Stomach smooth muscle (tissue), 2 donors: ENCODE results near the gene TPSB2.

Source experiments
- H3K27ac ChIP-seq: one replicate; pipeline ENCODE4 v1.7.0; 2013; ENCODE audit warnings: mild to moderate bottlenecking, low read length, inconsistent platforms
- H3K27me3 ChIP-seq, 2 donors: one replicate each; pipeline ENCODE4 v1.7.0; 2013; ENCODE audit warnings: low read length in 2 of 2; ENCODE audit not compliant: insufficient read depth in 2 of 2, control insufficient read depth in 1 of 2
- H3K36me3 ChIP-seq, 2 donors: one replicate each; pipeline ENCODE4 v1.7.0; 2013; ENCODE audit warnings: low read length in 2 of 2; ENCODE audit not compliant: control insufficient read depth in 2 of 2, insufficient read depth in 2 of 2
- H3K4me1 ChIP-seq: one replicate; pipeline ENCODE4 v1.7.0; 2013; ENCODE audit warnings: low read length; ENCODE audit not compliant: control insufficient read depth, insufficient read depth
- H3K4me3 ChIP-seq, 2 donors: one replicate each; pipeline ENCODE4 v1.7.0; 2013; ENCODE audit warnings: low read length in 2 of 2
- H3K9ac ChIP-seq, 2 donors: one replicate each; pipeline ENCODE4 v1.7.0; 2013; ENCODE audit warnings: low read length in 2 of 2, mild to moderate bottlenecking in 1 of 2
- H3K9me3 ChIP-seq, 2 donors: one replicate each; pipeline ENCODE4 v1.7.0; 2013; ENCODE audit warnings: low read length in 2 of 2; ENCODE audit not compliant: control insufficient read depth in 2 of 2
- donor health status: healthy.
- donor health status: Pancreatic carcinoma.

The TPSB2 gene

GRCh38 chr16:1223355-1224214 is 6.4 kb downstream of the TPSB2 start:
- Histone ChIP-seq H3K27ac (no peak overlapping the region), H3K27me3 (no peaks in the 10 kb centered on the region), H3K9me3 (no peaks in the 10 kb centered on the region), H3K4me1 (peaks cover 22% of the 10 kb centered on the region), H3K9ac (no peak overlapping the region), H3K36me3 (peaks cover 5 to 6% of the 10 kb centered on the region in 2 donors), H3K4me3 (no peak overlapping the region)

GRCh38 chr16:1222553-1223354 is 7.2 kb downstream of the TPSB2 start:
- Histone ChIP-seq H3K4me3 (no peak overlapping the region), H3K9me3 (no peaks in the 10 kb centered on the region), H3K27me3 (no peaks in the 10 kb centered on the region), H3K27ac (no peak overlapping the region), H3K9ac (no peak overlapping the region), H3K4me1 (peaks cover 22% of the 10 kb centered on the region), H3K36me3 (peaks cover 9 to 12% of the 10 kb centered on the region in 2 donors)

GRCh38 chr16:1221628-1222552 is 8.1 kb downstream of the TPSB2 start:
- Histone ChIP-seq H3K9me3 (no peaks in the 10 kb centered on the region), H3K36me3 (peaks cover 13 to 15% of the 10 kb centered on the region in 2 donors), H3K27ac (no peak overlapping the region), H3K27me3 (no peaks in the 10 kb centered on the region), H3K4me3 (no peak overlapping the region), H3K9ac (no peak overlapping the region), H3K4me1 (peaks cover 19% of the 10 kb centered on the region)

- Histone ChIP-seq H3K9ac (no peak overlapping the region), H3K4me3 (no peak overlapping the region), H3K4me1 (peaks cover 14% of the 10 kb centered on the region), H3K36me3 (peaks cover 13 to 15% of the 10 kb centered on the region in 2 donors), H3K27me3 (no peaks in the 10 kb centered on the region), H3K27ac (no peak overlapping the region), H3K9me3 (no peaks in the 10 kb centered on the region)
Observed at GRCh38 chr16:1220841-1221627, 8.9 kb downstream of the TPSB2 start.

GRCh38 chr16:1220098-1220728 is 9.8 kb downstream of the TPSB2 start:
- H3K9me3 ChIP-seq: no peaks in the 10 kb centered on the region
- peaks cover 6% of the 10 kb centered on the region for H3K4me1 ChIP-seq
- H3K4me3 ChIP-seq: no peak overlapping the region
- no peak overlapping the region for H3K27ac ChIP-seq
- H3K9ac ChIP-seq: no peak overlapping the region
- no peaks in the 10 kb centered on the region for H3K27me3 ChIP-seq
- H3K36me3 ChIP-seq: peaks cover 13 to 15% of the 10 kb centered on the region in 2 donors

GRCh38 chr16:1218930-1219611 is 10.9 kb downstream of the TPSB2 start:
- H3K27me3 ChIP-seq: no peaks in the 10 kb centered on the region
- H3K27ac ChIP-seq: no peak overlapping the region
- H3K9me3 ChIP-seq: no peaks in the 10 kb centered on the region
- H3K4me1 ChIP-seq: peaks cover 4% of the 10 kb centered on the region
- H3K4me3 ChIP-seq: no peak overlapping the region
- no peak overlapping the region for H3K9ac ChIP-seq
- peaks cover 13 to 18% of the 10 kb centered on the region in 2 donors for H3K36me3 ChIP-seq

- H3K4me1 ChIP-seq: peaks cover 4% of the 10 kb centered on the region
- no peak overlapping the region for H3K27ac ChIP-seq
- no peaks in the 10 kb centered on the region for H3K9me3 ChIP-seq
- H3K27me3 ChIP-seq: no peaks in the 10 kb centered on the region
- H3K9ac ChIP-seq: no peak overlapping the region
- no peak overlapping the region for H3K4me3 ChIP-seq
- H3K36me3 ChIP-seq: peaks cover 13 to 21% of the 10 kb centered on the region in 2 donors
Observed at GRCh38 chr16:1218061-1218929, 11.7 kb downstream of the TPSB2 start.

GRCh38 chr16:1217526-1217925 is 12.5 kb downstream of the TPSB2 start:
- Histone ChIP-seq H3K36me3 (peaks cover 16 to 21% of the 10 kb centered on the region in 2 donors), H3K9me3 (no peaks in the 10 kb centered on the region), H3K9ac (no peak overlapping the region), H3K27me3 (no peaks in the 10 kb centered on the region), H3K4me1 (peaks cover 4% of the 10 kb centered on the region), H3K4me3 (no peak overlapping the region), H3K27ac (no peak overlapping the region)
